Measurements from ENCODE around the gene TNFRSF14. TPM values are rescaled to one million over a fixed set of nuclear protein-coding genes. Genes with fewer than 3 reads are reported as not detected.

TNFRSF14 gene
- total and polyA plus RNA-seq, 9 of the 15 experiments (the other 6 are each of a cell fraction or from before 2014, with no cell fraction given): 0.11 to 2.3 (median 0.68) TPM; not detected in 2

- TF ChIP-seq E2F6 (IDR thresholded peaks at IDR 0.05; ENCODE audit: borderline replicate concordance in 1 of 2, extremely low read depth in 1 of 2, insufficient read depth in 1 of 2, insufficient read length in 1 of 2, low read depth in 1 of 2, low read length in 1 of 2, poor library complexity in 1 of 2, severe bottlenecking in 1 of 2) (peak in 1 of 2 experiments; percentile 15), THAP7 (CRISPR knock-in tag; IDR thresholded peaks at IDR 0.05) (no peak)
Measured at GRCh38 chr1:2563205-2563604, 7.0 kb downstream of the TNFRSF14 start (continued).

DNA sequence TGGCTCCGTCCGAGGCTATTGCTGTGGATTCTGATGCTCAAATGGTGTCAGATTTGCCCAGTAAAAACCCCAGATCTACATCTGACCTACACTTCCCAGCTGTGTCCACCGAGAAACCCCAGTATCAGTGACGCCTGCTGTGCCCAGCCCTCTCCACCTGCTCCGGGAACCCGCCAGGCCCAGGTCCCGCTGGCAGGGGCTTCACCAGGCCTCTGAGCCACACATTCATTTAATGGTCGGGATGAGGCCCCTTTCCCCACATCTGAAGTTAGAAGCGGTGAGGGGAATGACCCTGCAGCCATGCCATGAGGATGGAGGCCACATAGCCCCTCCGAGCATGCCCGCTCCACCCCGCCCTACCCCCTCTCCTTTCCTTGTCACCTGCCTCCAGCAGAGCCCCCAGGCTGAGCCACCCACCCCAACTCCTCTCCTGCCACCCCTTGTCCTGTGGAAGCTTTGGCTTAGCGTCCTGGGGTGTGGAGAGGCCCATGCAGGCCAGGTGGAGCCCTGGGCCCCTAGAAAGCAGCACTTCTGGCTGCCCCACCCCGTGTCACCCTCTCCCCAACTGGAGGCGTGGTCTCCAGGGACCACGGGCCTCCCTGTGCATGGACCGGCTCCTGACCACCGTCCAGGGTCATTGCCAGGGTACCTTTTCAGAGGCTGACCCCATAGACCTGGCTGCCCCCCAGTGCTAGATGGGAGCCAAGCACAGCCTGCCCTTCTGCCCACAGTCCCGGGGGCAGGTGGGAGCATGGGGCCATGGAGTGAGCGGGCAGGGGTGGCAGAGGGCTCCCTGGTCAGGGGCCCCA lies 8.0 kb downstream of the TNFRSF14 start:
- intact Hi-C loops (cut with micrococcal nuclease): no loop called here
- POLR2A ChIA-PET: interaction anchor here (0.6 to 3.3 kb wide), 3 partner anchors 20 to 1060 kb away, joined by 3 to 13 read pairs (median 4); partner anchors contain the start of genes PRXL2B and TPRG1L
- Histone ChIP-seq H3K27me3 (ENCODE audit: control insufficient read depth in 2 of 2, insufficient read depth in 2 of 2, low read length in 2 of 2) (peaks cover 29 to 44% of the 10 kb centered on the region in 2 experiments), H3K4me2 (ENCODE audit: insufficient read depth, low read length) (no peak overlapping the region), H3K4me3 (no peak overlapping the region), H4K20me1 (replicated peaks; ENCODE audit: control insufficient read depth, insufficient read depth, low read length) (no peaks in the 10 kb centered on the region), H3K4me1 (replicated peaks in 1 of 2; ENCODE audit: control insufficient read depth in 2 of 2, insufficient read depth in 2 of 2, low read length in 2 of 2) (peaks cover 10 to 63% of the 10 kb centered on the region in 2 experiments; a peak in 4 of 5 replicates), H3K9me1 (ENCODE audit: control insufficient read depth, insufficient read depth, low read length) (no peaks in the 10 kb centered on the region), H3K27ac (ENCODE audit: extremely low read depth, low read depth, low read length) (no peak overlapping the region), H3K9me3 (replicated peaks; ENCODE audit: control insufficient read depth, insufficient read depth, low read depth, low read length) (no peaks in the 10 kb centered on the region), H3K36me3 (ENCODE audit: control insufficient read depth, insufficient read depth, low read length) (no peaks in the 10 kb centered on the region), H2AFZ (ENCODE audit: low read depth, low read length) (no peak overlapping the region), H3K9ac (ENCODE audit: insufficient read depth in 1 of 2, low read depth in 2 of 2, low read length in 2 of 2) (no peak overlapping the region), H3K79me2 (ENCODE audit: control insufficient read depth, insufficient read depth, low read length) (no peaks in the 10 kb centered on the region)
- no peak for TF ChIP-seq CREB3L1 (IDR thresholded peaks at IDR 0.05; ENCODE audit: borderline replicate concordance, low read depth)
- no peak for TF ChIP-seq SMAD1 (IDR thresholded peaks at IDR 0.05; ENCODE audit: low read depth, low read length, partially characterized antibody)
- no peak for TF ChIP-seq KHSRP (IDR thresholded peaks at IDR 0.05)
- TF ChIP-seq CBFA2T3 (IDR thresholded peaks at IDR 0.05): no peak
- no peak for TF ChIP-seq HLTF (IDR thresholded peaks at IDR 0.05)
- TF ChIP-seq, protein P1, sequence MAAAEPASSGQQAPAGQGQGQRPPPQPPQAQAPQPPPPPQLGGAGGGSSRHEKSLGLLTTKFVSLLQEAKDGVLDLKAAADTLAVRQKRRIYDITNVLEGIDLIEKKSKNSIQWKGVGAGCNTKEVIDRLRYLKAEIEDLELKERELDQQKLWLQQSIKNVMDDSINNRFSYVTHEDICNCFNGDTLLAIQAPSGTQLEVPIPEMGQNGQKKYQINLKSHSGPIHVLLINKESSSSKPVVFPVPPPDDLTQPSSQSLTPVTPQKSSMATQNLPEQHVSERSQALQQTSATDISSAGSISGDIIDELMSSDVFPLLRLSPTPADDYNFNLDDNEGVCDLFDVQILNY (CRISPR knock-in tag; IDR thresholded peaks at IDR 0.05): no peak
- no peak for TF ChIP-seq ZNF23 (CRISPR knock-in tag; IDR thresholded peaks at IDR 0.05)
- no peak for TF ChIP-seq CREB1 (IDR thresholded peaks at IDR 0.05)
- TF ChIP-seq CREB1 (CRISPR knock-in tag; IDR thresholded peaks at IDR 0.05): no peak
- no peak for TF ChIP-seq ZNF586 (CRISPR knock-in tag; conservative IDR thresholded peaks at IDR 0.05)
- TF ChIP-seq ZNF77 (CRISPR knock-in tag; IDR thresholded peaks at IDR 0.05): no peak
- TF ChIP-seq BRD9 (IDR thresholded peaks at IDR 0.05; ENCODE audit: low read depth, partially characterized antibody): no peak
- no peak for TF ChIP-seq NCOA6 (IDR thresholded peaks at IDR 0.05)
- FAIRE-seq (no peak), DNase-seq (ENCODE audit: extremely low read depth in 1 of 4, low spot score in 3 of 4) (no peak), ATAC-seq (no peak)
- no TSS peak for BruUV-seq (replicated peaks)
- CTCF ChIA-PET (ENCODE audit: low intra/inter-chr PET ratio): no interaction called here
- in situ Hi-C loops (cut with MboI): no loop called here
- WGBS (ENCODE audit: insufficient coverage, low coverage, missing lambda C conversion rate): 17% methylated on average over 20 of the region's 20 CpGs
